H1 (cell line): ENCODE measurements around the gene POLR2F.
A peak's percentile ranks its signal among the peaks of the same experiment; 100 is the strongest.

Experiments used
- ATF2 ChIP-seq: IDR thresholded peaks from 2 replicates; pipeline ENCODE4 v1.6.1; 2012; ENCODE audit warnings: low read length, inconsistent platforms
- CTCF ChIP-seq, 3 experiments: IDR thresholded peaks; 1 replicate in 2 of 3; 2 replicates in 1 of 3; pipeline versions ENCODE4 v1.5.1 to v1.6.1; 2011; ENCODE audit warnings: low read length in 3 of 3, mild to moderate bottlenecking in 3 of 3, inconsistent platforms in 2 of 3, low read depth in 1 of 3, moderate library complexity in 1 of 3; ENCODE audit not compliant: insufficient read depth in 1 of 3; ENCODE audit errors: control extremely low read depth in 1 of 3
- POLR2A ChIP-seq, 2 experiments: IDR thresholded peaks; 1 replicate in 1 of 2; 2 replicates in 1 of 2; pipeline ENCODE4 v1.6.1; 2011; ENCODE audit warnings: low read depth in 2 of 2, low read length in 2 of 2, mild to moderate bottlenecking in 2 of 2; ENCODE audit errors: control extremely low read depth in 1 of 2
- SIN3A ChIP-seq, 2 experiments: IDR thresholded peaks in 1 of 2; conservative IDR thresholded peaks in 1 of 2; 2 replicates each; pipeline ENCODE4 v1.6.1; 2011 to 2012; ENCODE audit warnings: low read length in 2 of 2, improper control_type of control experiment in 1 of 2, low read depth in 1 of 2, mild to moderate bottlenecking in 1 of 2

DNA sequence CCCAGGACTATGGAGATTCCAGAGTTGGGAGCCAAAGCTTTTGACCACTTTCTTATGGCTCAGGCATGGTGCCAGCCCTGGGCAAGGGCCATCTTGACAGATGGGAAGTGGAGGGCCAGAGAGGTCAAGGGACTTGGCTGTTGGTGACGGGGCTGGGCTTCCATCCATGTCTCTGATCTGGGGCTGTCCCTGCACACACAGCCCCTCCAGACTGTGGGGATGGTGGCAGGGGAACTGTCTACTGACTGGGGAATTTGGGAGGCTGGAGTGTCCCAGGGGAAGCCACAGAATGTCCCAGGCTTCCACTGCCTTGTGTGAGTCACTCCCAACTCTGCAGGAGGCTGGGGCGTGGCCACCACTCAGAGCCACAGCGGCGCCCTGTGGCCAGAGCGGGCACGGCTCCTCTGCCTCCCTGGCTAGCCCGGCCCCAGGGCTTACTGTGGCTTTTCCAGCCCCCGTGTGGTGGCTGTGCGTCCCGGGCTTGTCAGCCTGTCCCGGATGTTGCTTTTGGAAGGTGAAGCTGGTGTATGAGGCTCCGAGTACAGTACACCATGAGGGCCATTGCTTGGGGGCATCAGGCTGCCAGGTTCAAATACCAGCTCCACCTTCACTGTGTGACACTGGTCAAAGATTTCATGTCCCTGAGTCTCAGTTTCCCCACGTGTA lies 19.7 kb upstream of the POLR2F start:
- TF ChIP-seq SIN3A (conservative IDR thresholded peaks at IDR 0.05 in 1 of 2, IDR thresholded peaks at IDR 0.05 in 1 of 2; ENCODE audit: low read depth in 1 of 2, low read length in 2 of 2) (0 out of 4 replicates have a peak, but pooled peaks of 1 of the 2 experiments have one; percentile 66), CTCF (IDR thresholded peaks at IDR 0.05; ENCODE audit: control extremely low read depth in 1 of 3, insufficient read depth in 1 of 3, low read depth in 1 of 3, low read length in 3 of 3) (peak; percentile 99), ATF2 (no peak), POLR2A (IDR thresholded peaks at IDR 0.05; ENCODE audit: control extremely low read depth in 1 of 2, low read depth in 2 of 2, low read length in 2 of 2) (no peak)
